GM12864 (cell line): ENCODE results near the gene TMEM255B.

Source experiments
- DNase-seq: peaks from one replicate; pipeline ENCODE4 v3.0.0-alpha.2; 2011; ENCODE audit warnings: low read depth
- H3K4me3 ChIP-seq: 2 replicates; pipeline ENCODE4 v1.5.1; 2011; ENCODE audit warnings: mild to moderate bottlenecking, low read depth, low read length, control low read depth
- CTCF ChIP-seq: IDR thresholded peaks from 2 replicates; pipeline ENCODE4 v1.5.1; 2011; ENCODE audit warnings: low read depth, mild to moderate bottlenecking, moderate library complexity, low read length, control low read depth, inconsistent platforms; ENCODE audit errors: missing control alignments

The TMEM255B gene

GRCh38 chr13:113813070-113813748 lies 54.2 kb downstream of the TMEM255B start:
- no peak overlapping the region for H3K4me3 ChIP-seq
- DNase-seq: no peak
- TF ChIP-seq CTCF: no peak

GRCh38 chr13:113813749-113814434 lies 54.9 kb downstream of the TMEM255B start:
- TF ChIP-seq CTCF: no peak
- DNase-seq: no peak
- H3K4me3 ChIP-seq: no peak overlapping the region

GRCh38 chr13:113814435-113814821 lies 55.4 kb downstream of the TMEM255B start:
- H3K4me3 ChIP-seq: no peak overlapping the region
- DNase-seq: no peak
- TF ChIP-seq CTCF: no peak

- H3K4me3 ChIP-seq: peak overlapping the region; percentile 63
- no peak for TF ChIP-seq CTCF
- peak; percentile 59 for DNase-seq
These were observed 56.4 kb downstream of the TMEM255B start for GRCh38 chr13:113815151-113816058.

- no peak for DNase-seq
- H3K4me3 ChIP-seq: peak overlapping the region; percentile 63
- TF ChIP-seq CTCF: no peak
These were observed 57.4 kb downstream of the TMEM255B start for GRCh38 chr13:113816254-113816929.
